ENCODE measurements around the gene CRKL.
A peak's percentile ranks its signal among the peaks of the same experiment; 100 is the strongest.

Gene CRKL

GRCh38 chr22:20998411-20999336, 81.5 kb downstream of the CRKL start:
- no peak for DNase-seq

- DNase-seq = no peak
Observed at GRCh38 chr22:20999350-21000206, 82.4 kb downstream of the CRKL start.

GRCh38 chr22:21000207-21000986, 83.2 kb downstream of the CRKL start:
- no peak for DNase-seq

GRCh38 chr22:21000987-21001600, 83.9 kb downstream of the CRKL start:
- no peak for DNase-seq

GRCh38 chr22:21001601-21002325, 84.6 kb downstream of the CRKL start, which contains the start of gene THAP7:
Gene THAP7 (minus strand): TSS chr22:21002118. CDS start chr22:21001911, 207 bp downstream.
- peak; percentile 97 for DNase-seq
